A673 (cell line): ENCODE measurements around the gene WNK2. TPM values are rescaled to one million over a fixed set of nuclear protein-coding genes. Genes with fewer than 3 reads are reported as not detected.

Experiments
- Bru-seq: library from RNA; stranded (reverse); fragments of 400-500 nt; gene quantifications from one replicate; lab custom pipeline; 2021; lab: Mats Ljungman, UMichigan
- BruChase-seq, 2 experiments: library from RNA; stranded (reverse); fragments of 400-500 nt; gene quantifications; one replicate each; lab custom pipeline; 2021; lab: Mats Ljungman, UMichigan
- BruUV-seq: library from RNA; stranded (reverse); fragments of 400-500 nt; replicated peaks from 2 replicates; lab custom pipeline; 2021; lab: Mats Ljungman, UMichigan
- CTCF ChIA-PET: fragments of 300-600 bp; sonication (Branson Sonifier 250); formaldehyde crosslinking; loops from one replicate; lab custom pipeline; 2022; ENCODE audit warnings: antibody characterized with exemption; lab: Charles Lee
- POLR2A ChIA-PET: fragments of 300-600 bp; sonication (Branson Sonifier 250); formaldehyde crosslinking; loops from one replicate; lab custom pipeline; 2022; ENCODE audit warnings: antibody characterized with exemption; ENCODE audit not compliant: low non-redundant PET; lab: Charles Lee
- DNase-seq: peaks from one replicate; pipeline ENCODE4 v3.0.0-alpha.2; 2015; ENCODE audit warnings: low spot score
- H3K27ac ChIP-seq: fragments of 200-600 bp; sonication (generic); 2 replicates; pipeline ENCODE4 v1.5.1; 2016; ENCODE audit warnings: mixed run types, low read depth, mild to moderate bottlenecking, mixed read lengths, antibody characterized with exemption, low read length; ENCODE audit not compliant: poor library complexity, severe bottlenecking
- H3K27me3 ChIP-seq: fragments of 200-600 bp; sonication (generic); replicated peaks from 2 replicates; pipeline ENCODE4 v1.6.1; 2017; ENCODE audit warnings: mixed run types, low read depth, mild to moderate bottlenecking, mixed read lengths, antibody characterized with exemption, low read length; ENCODE audit not compliant: insufficient read depth, poor library complexity
- H3K36me3 ChIP-seq: fragments of 200-600 bp; sonication (generic); 2 replicates; pipeline ENCODE4 v1.6.1; 2016; ENCODE audit warnings: mixed run types, mild to moderate bottlenecking, mixed read lengths, antibody characterized with exemption, low read length; ENCODE audit not compliant: insufficient read depth, poor library complexity, severe bottlenecking
- H3K4me1 ChIP-seq: fragments of 200-600 bp; sonication (generic); 2 replicates; pipeline ENCODE4 v1.6.1; 2017; ENCODE audit warnings: mixed run types, mild to moderate bottlenecking, mixed read lengths, antibody characterized with exemption, low read length; ENCODE audit not compliant: insufficient read depth, poor library complexity, severe bottlenecking
- H3K4me3 ChIP-seq: fragments of 200-600 bp; sonication (generic); 2 replicates; pipeline ENCODE4 v1.5.1; 2016; ENCODE audit warnings: low read depth, mixed run types, mild to moderate bottlenecking, mixed read lengths, low read length; ENCODE audit not compliant: poor library complexity, severe bottlenecking
- H3K9me3 ChIP-seq: fragments of 200-600 bp; sonication (generic); 2 replicates; pipeline ENCODE4 v1.6.1; 2016; ENCODE audit warnings: mixed run types, low read depth, mild to moderate bottlenecking, mixed read lengths, antibody characterized with exemption, low read length; ENCODE audit not compliant: poor library complexity, severe bottlenecking
- CTCF ChIP-seq: fragments of 300-800, 200-600 bp; sonication (generic); conservative IDR thresholded peaks from 2 replicates; pipeline ENCODE4 v1.5.1; 2017; ENCODE audit warnings: low read depth, mild to moderate bottlenecking, antibody characterized with exemption, low read length, moderate library complexity, mixed read lengths
- EZH2 ChIP-seq: fragments of 200-600 bp; sonication (generic); IDR thresholded peaks from 2 replicates; pipeline ENCODE4 v1.6.1; 2017; ENCODE audit warnings: borderline replicate concordance, low read depth, mild to moderate bottlenecking, mixed read lengths, antibody characterized with exemption, low read length; ENCODE audit not compliant: poor library complexity, severe bottlenecking
- intact Hi-C: fragments of 100-400 bp; cut with micrococcal nuclease; formaldehyde crosslinking; loops from one replicate; pipeline ENCODE4 v1.10.0; 2022; ENCODE audit not compliant: unreplicated experiment
- long read RNA-seq: library from polyadenylated mRNA; stranded (forward); transcript quantifications from one replicate; pipeline ENCODE4 v2.0.0, GENCODE V29; 2022
- total RNA-seq: library from RNA; stranded (reverse); gene quantifications from 2 replicates; pipeline ENCODE4 v1.2.3, GENCODE V29; 2021

Gene WNK2
- 9.6 and 11.8 TPM in 2 replicates for total RNA-seq
- percentile 36 among the genes with signal in this experiment for Bru-seq, nascent RNA
- BruChase-seq, experiment 1, labeled RNA remaining after a 2-hour chase, result percentile 38 among the genes with signal in this experiment
- percentile 39 among the genes with signal in this experiment for BruChase-seq, experiment 2, labeled RNA remaining after a 6-hour chase
- long read RNA-seq, partial matches to known transcripts, result 1 of 6 reads
- long read RNA-seq, other reads (novel, unspliced or antisense), result 5 of 6 reads

- peak within 1 kb of the TSS; percentile 53 for H3K4me3 ChIP-seq
- H3K27me3 ChIP-seq, result peaks cover 30% of the 10 kb centered on the region
- no peak for TF ChIP-seq CTCF
- no peak for TF ChIP-seq EZH2
- DNase-seq, result peak; percentile 33
- ChIA-PET CTCF (no interaction called here), POLR2A (no interaction called here)
- no TSS peak for BruUV-seq
- intact Hi-C loops, result no loop called here
- peaks cover 8% of the 10 kb centered on the region for H3K4me1 ChIP-seq
- no peaks in the 10 kb centered on the region for H3K36me3 ChIP-seq
- no peaks in the 10 kb centered on the region for H3K9me3 ChIP-seq
- no peak within 1 kb of the TSS for H3K27ac ChIP-seq
These were observed at the start of gene WNK2 for GRCh38 chr9:93183663-93184431. Gene WNK2, plus strand, starts transcription at chr9:93184139. Its CDS starts 791 bp downstream, at chr9:93184930.

GRCh38 chr9:93134740-93135444, 49.0 kb upstream of the WNK2 start:
- no peak for DNase-seq
- Histone ChIP-seq H3K4me1 (peaks cover 10% of the 10 kb centered on the region), H3K27me3 (no peaks in the 10 kb centered on the region), H3K9me3 (no peaks in the 10 kb centered on the region), H3K27ac (peak overlapping the region; percentile 82), H3K36me3 (no peaks in the 10 kb centered on the region), H3K4me3 (peak overlapping the region; percentile 86)
- TF ChIP-seq EZH2, result no peak
- TF ChIP-seq CTCF, result no peak
- CTCF ChIA-PET, result no interaction called here
- POLR2A ChIA-PET, result no interaction called here
- BruUV-seq, result no TSS peak
- intact Hi-C loops, result no loop called here

GRCh38 chr9:93136011-93136440, 47.9 kb upstream of the WNK2 start:
- Histone ChIP-seq H3K4me3 (no peak overlapping the region), H3K4me1 (peaks cover 10% of the 10 kb centered on the region), H3K36me3 (no peaks in the 10 kb centered on the region), H3K27me3 (no peaks in the 10 kb centered on the region), H3K9me3 (no peaks in the 10 kb centered on the region), H3K27ac (no peak overlapping the region)
- DNase-seq, result no peak
- ChIA-PET POLR2A (no interaction called here), CTCF (no interaction called here)
- no TSS peak for BruUV-seq
- intact Hi-C loops, result no loop called here
- TF ChIP-seq EZH2 (no peak), CTCF (no peak)
